Memory B cell (primary cell): ENCODE data around the gene RORB.

Experiments used
- ATAC-seq: fragments of 150-1000 bp; cut with Tn5 transposase; 2 replicates; pipeline ENCODE4 v1.10.0; 2021; ENCODE audit warnings: low read depth, mild to moderate bottlenecking, moderate library complexity
- DNase-seq, 2 donors: peaks; one replicate each; pipeline ENCODE4 v3.0.0; 2022; ENCODE audit warnings: low spot score in 2 of 2
- H3K27ac Mint-ChIP-seq: one replicate; pipeline ENCODE4 v1.8.0; 2022; ENCODE audit warnings: mild to moderate bottlenecking, moderate library complexity, mixed read lengths
- H3K27me3 Mint-ChIP-seq: one replicate; pipeline ENCODE4 v1.8.0; 2022; ENCODE audit warnings: mixed read lengths
- H3K36me3 Mint-ChIP-seq: one replicate; pipeline ENCODE4 v1.8.0; 2022; ENCODE audit warnings: mild to moderate bottlenecking, mixed read lengths
- H3K4me1 Mint-ChIP-seq: one replicate; pipeline ENCODE4 v1.8.0; 2022; ENCODE audit warnings: mixed read lengths
- H3K4me3 Mint-ChIP-seq: one replicate; pipeline ENCODE4 v1.8.0; 2022; ENCODE audit warnings: mild to moderate bottlenecking, moderate library complexity, mixed read lengths
- H3K9me3 Mint-ChIP-seq: one replicate; pipeline ENCODE4 v1.8.0; 2022; ENCODE audit warnings: mixed read lengths

Gene RORB

DNA sequence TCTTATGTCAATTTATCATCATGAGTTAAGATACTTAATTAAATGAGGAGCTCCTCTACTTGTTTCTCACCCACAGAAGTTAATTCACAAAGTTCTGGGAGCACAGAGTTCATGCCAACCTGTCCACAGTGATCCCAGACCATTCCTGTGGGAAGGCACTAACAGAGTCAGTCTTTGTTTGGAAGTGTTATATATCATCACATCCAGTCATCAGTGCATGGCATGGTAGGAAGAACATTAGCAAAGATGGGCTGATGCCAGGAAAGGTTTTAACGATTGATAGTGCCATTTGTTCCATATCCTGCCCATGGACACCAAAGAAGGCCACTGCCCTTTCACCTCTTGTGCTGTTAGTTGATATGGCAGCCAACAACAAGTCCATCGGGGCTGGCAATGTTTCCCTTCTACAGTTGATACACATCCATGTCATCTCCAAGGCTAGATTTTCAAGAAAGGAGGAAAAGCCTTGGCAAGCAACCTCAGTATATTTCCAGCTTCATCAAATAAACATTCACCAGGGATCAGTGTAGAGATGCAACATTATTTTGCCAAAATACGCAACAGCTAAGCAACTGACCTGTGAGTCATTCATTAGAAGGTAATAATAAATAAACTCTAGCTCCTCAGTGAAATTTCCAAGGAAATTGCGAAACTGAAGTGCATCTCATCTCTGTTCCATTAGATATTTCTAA lies 169.6 kb downstream of the RORB start:
- Mint-ChIP-seq H3K36me3 (no peaks in the 10 kb centered on the region), H3K27ac (no peak overlapping the region), H3K4me3 (no peak overlapping the region), H3K4me1 (no peaks in the 10 kb centered on the region), H3K9me3 (no peaks in the 10 kb centered on the region), H3K27me3 (peaks cover 2% of the 10 kb centered on the region)
- ATAC-seq: no peak
- DNase-seq: no peak

DNA sequence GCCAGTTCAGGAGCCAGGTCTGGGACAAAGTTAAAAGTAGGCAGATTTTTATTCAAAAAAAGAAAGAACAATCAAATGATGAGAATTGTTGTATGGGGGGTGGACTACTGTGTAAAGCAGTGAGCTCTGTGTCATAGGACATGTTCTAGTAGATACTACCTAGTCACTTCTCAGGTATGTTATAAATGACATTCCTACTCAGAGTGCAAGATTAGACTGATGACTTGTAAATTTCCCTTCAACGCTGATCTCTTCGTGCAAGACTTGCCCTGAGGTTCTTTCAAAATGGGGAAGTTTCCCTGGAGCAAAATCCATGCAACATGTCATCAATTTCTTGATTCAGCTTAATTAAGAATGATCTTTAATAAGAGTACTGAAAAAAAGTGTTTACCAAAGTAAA lies 175.1 kb downstream of the RORB start:
- ATAC-seq: no peak
- peaks cover 2% of the 10 kb centered on the region for H3K27me3 Mint-ChIP-seq
- DNase-seq: no peak
- H3K27ac Mint-ChIP-seq: no peak overlapping the region
- no peaks in the 10 kb centered on the region for H3K9me3 Mint-ChIP-seq
- H3K4me1 Mint-ChIP-seq: no peaks in the 10 kb centered on the region
- H3K4me3 Mint-ChIP-seq: no peak overlapping the region
- no peaks in the 10 kb centered on the region for H3K36me3 Mint-ChIP-seq

DNA sequence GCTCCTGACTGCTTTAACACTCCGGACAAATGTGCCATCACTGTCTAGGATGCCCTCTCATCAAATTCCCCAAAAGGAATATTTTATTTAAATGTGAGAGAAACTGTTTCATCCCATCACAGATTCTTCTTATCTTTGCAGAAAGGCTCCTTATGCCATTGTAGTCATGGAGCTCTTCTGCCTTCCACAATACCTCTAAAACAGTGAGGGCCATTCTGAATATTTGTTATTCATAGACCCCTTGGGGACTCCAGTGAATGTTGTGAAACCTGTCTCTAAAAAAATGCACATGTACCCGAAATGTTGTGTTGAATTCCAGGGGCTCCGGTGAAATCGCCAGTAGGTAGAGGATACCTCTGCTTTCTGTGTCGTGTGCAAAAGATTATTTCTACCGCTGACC lies 176.9 kb downstream of the RORB start:
- no peak for ATAC-seq
- no peak overlapping the region for H3K27ac Mint-ChIP-seq
- H3K27me3 Mint-ChIP-seq: peaks cover 5% of the 10 kb centered on the region
- no peak for DNase-seq
- no peaks in the 10 kb centered on the region for H3K9me3 Mint-ChIP-seq
- no peak overlapping the region for H3K4me3 Mint-ChIP-seq
- H3K36me3 Mint-ChIP-seq: no peaks in the 10 kb centered on the region
- no peaks in the 10 kb centered on the region for H3K4me1 Mint-ChIP-seq

DNA sequence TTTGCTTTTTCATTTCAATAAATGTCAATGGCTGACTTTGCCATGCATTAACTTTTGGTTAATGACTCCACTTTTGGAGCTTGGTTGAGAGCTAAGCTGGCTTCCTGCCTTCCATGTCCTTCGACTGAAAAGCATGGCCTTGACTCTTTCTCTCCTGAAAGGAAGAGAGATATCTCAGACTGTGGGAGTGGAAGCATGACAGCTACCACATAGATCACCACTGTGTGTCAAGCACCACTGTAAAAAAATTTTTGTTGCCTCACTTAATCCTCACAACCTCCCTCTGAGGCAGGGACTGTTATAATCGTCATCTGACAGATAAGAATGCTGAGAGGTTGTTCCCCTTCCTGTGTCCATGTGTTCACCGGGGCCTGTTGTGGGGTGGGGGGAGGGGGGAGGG lies 184.8 kb downstream of the RORB start:
- no peaks in the 10 kb centered on the region for H3K4me1 Mint-ChIP-seq
- H3K27me3 Mint-ChIP-seq: peaks cover 7% of the 10 kb centered on the region
- H3K27ac Mint-ChIP-seq: no peak overlapping the region

DNA sequence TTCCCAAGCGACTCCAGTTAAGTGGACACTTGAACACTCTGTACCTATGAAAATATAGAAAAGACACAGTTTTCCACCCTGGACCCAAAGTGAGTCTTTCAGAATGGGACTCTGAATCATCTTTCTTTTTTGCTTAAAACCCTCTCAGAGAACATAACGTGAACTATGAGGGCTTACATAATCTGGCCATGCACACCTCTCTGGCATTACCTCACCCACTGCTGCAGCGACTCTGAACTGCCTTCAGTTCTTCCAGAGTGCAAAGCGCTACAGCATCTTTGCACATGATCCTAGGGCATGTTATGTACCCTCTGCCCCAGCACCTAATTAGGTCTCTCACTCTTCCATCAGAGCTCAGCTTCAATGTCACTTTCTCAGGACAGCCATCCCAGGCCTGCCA lies 186.2 kb downstream of the RORB start:
- Mint-ChIP-seq H3K9me3 (no peaks in the 10 kb centered on the region), H3K27ac (no peak overlapping the region), H3K4me3 (no peak overlapping the region), H3K36me3 (no peaks in the 10 kb centered on the region), H3K4me1 (no peaks in the 10 kb centered on the region), H3K27me3 (peaks cover 5% of the 10 kb centered on the region)
- DNase-seq (no peak), ATAC-seq (no peak)

More for the DNA sequence above, 184.8 kb downstream of the RORB start:
- H3K9me3 Mint-ChIP-seq: no peaks in the 10 kb centered on the region
- DNase-seq (no peak), ATAC-seq (no peak)
- H3K36me3 Mint-ChIP-seq: no peaks in the 10 kb centered on the region
- no peak overlapping the region for H3K4me3 Mint-ChIP-seq

DNA sequence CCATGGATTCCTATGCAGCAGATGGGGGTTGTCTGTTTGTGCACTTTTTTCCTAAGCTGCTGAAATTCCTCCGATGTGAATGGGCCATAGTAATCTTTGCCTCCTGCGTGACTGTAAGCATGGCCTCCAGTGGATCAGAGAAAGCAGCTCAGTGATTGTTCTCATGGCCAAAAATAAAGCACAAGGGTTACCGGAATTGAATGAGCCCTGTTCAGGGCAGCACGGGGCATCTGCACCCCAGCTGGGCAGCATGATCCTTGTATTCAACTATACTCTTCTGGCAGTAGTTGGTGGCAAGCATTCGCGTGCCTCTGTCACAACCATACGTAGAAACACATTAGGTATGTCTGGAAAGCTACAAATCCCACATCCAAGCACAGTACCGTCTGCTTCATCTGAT lies 193.9 kb downstream of the RORB start:
- Mint-ChIP-seq H3K4me1 (no peaks in the 10 kb centered on the region), H3K36me3 (no peaks in the 10 kb centered on the region), H3K4me3 (no peak overlapping the region), H3K9me3 (no peaks in the 10 kb centered on the region), H3K27me3 (no peaks in the 10 kb centered on the region), H3K27ac (no peak overlapping the region)
- no peak for ATAC-seq
- DNase-seq: no peak

DNA sequence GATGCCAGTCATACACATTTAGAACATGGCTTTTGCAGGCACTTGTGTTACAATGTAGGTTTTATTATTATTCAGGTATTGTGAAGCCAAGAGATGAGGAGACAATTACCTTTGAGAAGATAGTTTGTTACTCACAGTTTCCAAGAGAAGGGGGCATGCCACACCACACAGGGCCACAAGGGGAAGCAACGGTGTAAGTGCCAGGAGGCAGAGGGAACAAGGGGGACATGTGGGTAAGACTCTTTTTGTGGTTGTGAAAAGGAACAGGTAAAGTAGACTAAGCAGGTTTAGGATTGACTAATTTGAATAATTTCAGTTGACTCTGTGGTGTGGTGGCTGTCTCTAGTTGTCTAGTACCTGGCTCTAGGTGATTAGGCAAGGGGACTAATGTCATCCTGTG lies 199.4 kb downstream of the RORB start:
- Mint-ChIP-seq H3K4me1 (no peaks in the 10 kb centered on the region), H3K36me3 (no peaks in the 10 kb centered on the region), H3K4me3 (no peak overlapping the region), H3K9me3 (peaks cover 2% of the 10 kb centered on the region), H3K27ac (no peak overlapping the region), H3K27me3 (peaks cover 7% of the 10 kb centered on the region)
- no peak for DNase-seq
- ATAC-seq: no peak

DNA sequence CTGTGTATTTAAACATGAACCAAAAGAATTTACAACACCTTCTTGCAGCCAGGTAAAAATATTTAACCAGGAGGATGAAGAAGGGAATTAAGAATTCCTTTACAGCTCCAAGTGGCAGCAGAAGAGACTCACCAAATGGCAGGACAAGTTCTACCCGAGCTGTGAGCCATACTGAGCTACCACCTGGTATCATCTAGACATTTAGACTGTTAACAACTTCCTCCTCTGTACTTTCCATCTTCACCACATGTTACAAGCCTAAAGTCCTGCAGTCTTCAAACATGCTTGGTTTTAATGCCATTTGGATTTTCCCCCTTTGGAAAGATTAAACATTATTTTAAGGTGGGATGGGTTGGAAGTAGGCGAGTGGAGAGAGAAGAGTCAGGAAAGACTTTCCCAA lies 200.4 kb downstream of the RORB start:
- ATAC-seq: no peak
- Mint-ChIP-seq H3K27ac (no peak overlapping the region), H3K4me3 (no peak overlapping the region), H3K36me3 (no peaks in the 10 kb centered on the region), H3K4me1 (no peaks in the 10 kb centered on the region), H3K27me3 (peaks cover 8% of the 10 kb centered on the region), H3K9me3 (peaks cover 2% of the 10 kb centered on the region)
- no peak for DNase-seq

DNA sequence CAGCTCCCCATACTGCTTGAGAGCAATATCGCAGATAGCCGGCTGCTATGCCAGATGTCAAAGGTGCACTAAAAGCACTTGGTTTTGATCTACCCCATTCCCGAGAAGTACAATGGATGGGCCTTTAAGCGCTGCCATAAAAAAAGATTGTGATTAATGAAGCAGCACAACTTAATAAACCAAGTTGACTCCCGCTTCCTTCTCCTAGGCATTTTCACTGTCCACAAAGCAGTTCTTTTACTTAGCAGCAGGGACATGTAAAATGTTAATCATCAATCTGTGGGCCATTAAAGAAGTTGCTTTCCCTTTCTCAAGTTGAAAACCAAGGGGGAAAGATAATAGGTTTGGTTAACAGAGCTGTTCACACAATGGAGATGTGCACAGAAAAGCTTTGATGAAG lies 214.2 kb downstream of the RORB start:
- H3K27me3 Mint-ChIP-seq: peaks cover 6% of the 10 kb centered on the region
- H3K36me3 Mint-ChIP-seq: no peaks in the 10 kb centered on the region
- no peak for DNase-seq
- H3K4me1 Mint-ChIP-seq: no peaks in the 10 kb centered on the region
- ATAC-seq: no peak
- no peak overlapping the region for H3K27ac Mint-ChIP-seq
- no peak overlapping the region for H3K4me3 Mint-ChIP-seq
- H3K9me3 Mint-ChIP-seq: no peaks in the 10 kb centered on the region

DNA sequence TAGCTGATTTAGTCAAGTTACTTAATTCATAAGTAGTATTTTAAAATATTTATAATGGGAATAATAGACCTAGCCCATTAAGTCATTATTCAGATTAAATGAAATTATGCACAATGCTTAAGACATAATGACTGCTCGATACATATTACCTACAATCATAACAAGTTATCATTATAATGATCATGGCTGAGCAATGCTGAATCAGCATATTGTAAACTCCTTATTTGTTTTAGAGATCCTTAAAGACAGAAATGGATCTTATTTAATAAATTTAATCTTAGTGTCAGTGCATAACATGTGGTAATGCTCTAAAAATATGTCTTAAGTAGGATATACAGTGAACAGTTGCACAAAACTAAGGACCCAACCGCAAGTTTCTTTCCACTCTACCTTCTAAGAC lies 221.6 kb downstream of the RORB start:
- Mint-ChIP-seq H3K4me1 (no peaks in the 10 kb centered on the region), H3K9me3 (peaks cover 2% of the 10 kb centered on the region), H3K27ac (no peak overlapping the region), H3K4me3 (no peak overlapping the region), H3K27me3 (peaks cover 9% of the 10 kb centered on the region), H3K36me3 (no peaks in the 10 kb centered on the region)
- DNase-seq: no peak
- no peak for ATAC-seq

DNA sequence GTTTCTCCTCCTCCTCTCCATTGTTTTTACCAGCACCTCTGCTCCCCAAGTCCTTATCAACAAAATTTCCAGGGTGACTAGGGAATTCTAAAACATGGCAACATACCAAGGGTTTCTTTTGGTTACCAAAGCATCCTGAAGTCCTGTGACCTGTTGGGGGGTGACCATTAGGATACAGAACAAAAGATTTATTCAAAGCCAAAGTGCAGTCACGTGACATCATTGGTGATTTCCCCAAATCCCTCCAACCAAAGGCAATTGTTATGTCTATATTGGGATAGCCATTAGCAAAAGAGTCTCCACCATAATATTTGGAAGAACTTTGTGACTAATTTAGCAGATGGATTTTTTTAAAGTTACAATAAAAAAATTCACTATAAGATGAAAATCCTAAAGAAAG lies 222.2 kb downstream of the RORB start:
- Mint-ChIP-seq H3K9me3 (peaks cover 2% of the 10 kb centered on the region), H3K27ac (no peak overlapping the region), H3K4me1 (no peaks in the 10 kb centered on the region), H3K36me3 (no peaks in the 10 kb centered on the region), H3K27me3 (peaks cover 7% of the 10 kb centered on the region), H3K4me3 (no peak overlapping the region)
- no peak for DNase-seq
- no peak for ATAC-seq

DNA sequence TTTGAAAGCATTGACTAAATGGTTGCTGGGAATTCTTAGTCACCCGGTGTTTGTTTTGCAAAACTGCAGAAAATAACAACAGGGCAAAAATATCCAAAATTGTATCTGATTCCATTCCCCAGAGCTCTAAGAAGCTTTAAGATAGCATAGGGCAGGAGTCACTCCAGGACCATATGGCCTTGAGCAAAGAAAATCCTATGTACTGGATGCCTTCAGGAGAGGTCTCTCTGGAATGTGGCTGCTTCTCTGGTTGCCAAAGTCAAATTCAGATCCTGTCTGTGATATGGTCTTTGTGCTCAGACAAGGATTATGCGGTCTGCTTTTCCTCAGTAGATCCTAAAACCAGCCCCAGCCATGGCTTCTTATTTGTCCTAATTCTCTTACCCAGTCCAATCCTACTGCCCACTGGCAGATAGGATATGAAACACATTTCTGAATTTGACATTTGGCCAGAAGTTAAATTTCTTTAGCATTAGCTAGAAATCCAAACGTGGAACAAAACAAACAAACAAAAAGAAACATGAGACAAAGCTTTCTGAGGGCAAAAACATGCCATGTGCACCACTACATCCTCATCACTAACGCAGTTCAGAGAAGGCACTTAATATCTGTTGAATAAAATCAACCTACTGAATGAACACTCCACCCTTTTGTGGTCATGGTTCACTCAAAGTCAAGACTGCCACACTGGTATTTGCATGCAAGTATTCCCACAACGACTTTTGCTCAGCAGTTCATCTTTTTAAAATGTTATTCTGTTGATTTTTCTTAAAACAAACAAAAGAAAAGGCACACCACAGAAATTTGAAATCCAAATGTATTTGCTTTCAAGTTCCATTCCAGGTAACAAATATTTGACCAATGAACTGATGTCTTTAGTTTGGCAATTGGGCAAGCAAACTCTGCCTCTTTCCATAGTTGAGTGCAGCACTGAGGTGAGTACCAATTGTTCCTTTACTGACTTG lies 224.8 kb downstream of the RORB start:
- Mint-ChIP-seq H3K36me3 (no peaks in the 10 kb centered on the region), H3K4me1 (no peaks in the 10 kb centered on the region), H3K4me3 (no peak overlapping the region), H3K27ac (no peak overlapping the region), H3K27me3 (peaks cover 11% of the 10 kb centered on the region), H3K9me3 (peaks cover 2% of the 10 kb centered on the region)
- ATAC-seq: no peak
- no peak for DNase-seq

DNA sequence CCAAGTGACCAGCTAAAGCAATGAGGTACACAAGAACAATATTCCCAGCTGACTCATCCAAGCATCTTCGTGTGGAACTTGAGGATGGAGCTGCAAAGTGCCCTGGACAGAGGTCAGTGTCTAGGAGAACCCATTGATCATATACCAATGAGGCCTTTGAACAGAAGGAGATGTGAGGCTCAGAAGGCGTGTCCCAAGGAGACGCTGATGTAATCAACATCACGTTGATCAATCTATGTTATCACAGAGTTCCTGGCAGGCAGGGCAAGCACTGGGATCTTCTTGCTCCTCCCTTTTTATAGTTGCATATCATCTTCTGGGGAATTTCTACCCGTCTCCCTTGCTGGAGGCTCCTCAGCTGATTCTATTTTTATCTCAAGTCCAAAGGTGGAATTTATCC lies 227.2 kb downstream of the RORB start:
- Mint-ChIP-seq H3K4me1 (no peaks in the 10 kb centered on the region), H3K4me3 (no peak overlapping the region), H3K27ac (no peak overlapping the region), H3K36me3 (no peaks in the 10 kb centered on the region), H3K27me3 (peaks cover 6% of the 10 kb centered on the region), H3K9me3 (no peaks in the 10 kb centered on the region)
- ATAC-seq: no peak
- no peak for DNase-seq

DNA sequence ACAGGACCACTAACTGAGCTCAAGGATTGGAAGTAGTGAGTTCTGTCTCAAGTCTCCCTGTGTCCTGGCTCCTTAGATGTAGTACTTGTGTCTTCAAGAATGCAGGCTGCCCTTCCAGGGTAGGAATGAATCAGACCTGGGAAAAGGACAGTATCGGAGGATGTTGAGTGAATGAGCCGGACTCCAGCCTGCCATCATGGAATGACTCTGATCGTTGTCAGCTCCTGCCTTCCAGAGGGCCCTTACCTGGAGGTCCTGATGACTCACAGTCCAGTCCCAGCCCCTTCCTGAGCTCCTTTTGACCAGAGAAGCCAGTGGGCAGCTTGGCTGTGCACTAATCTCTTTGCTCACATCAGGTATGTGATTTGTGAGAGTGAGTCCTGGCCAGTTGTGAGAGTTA lies 229.4 kb downstream of the RORB start:
- Mint-ChIP-seq H3K27me3 (peaks cover 4% of the 10 kb centered on the region), H3K9me3 (no peaks in the 10 kb centered on the region), H3K4me3 (no peak overlapping the region), H3K27ac (no peak overlapping the region), H3K4me1 (no peaks in the 10 kb centered on the region), H3K36me3 (no peaks in the 10 kb centered on the region)
- ATAC-seq (no peak), DNase-seq (no peak)
